Liver (tissue), 9 donors: ENCODE measurements around the gene AKR1C1. TPM values are rescaled to one million over a fixed set of nuclear protein-coding genes. Genes with fewer than 3 reads are reported as not detected.
"Not testable (repeated sequence)": the region's sequence is repeated elsewhere in the genome, so short reads cannot be mapped to it uniquely, and the experiment has no call there.

Experiments
- DNase-seq: peaks from one replicate; pipeline ENCODE4 v3.0.0-alpha.2; 2017; ENCODE audit warnings: low spot score
- H3K27ac ChIP-seq, 2 donors: one replicate each; pipeline ENCODE4 v1.7.0; 2013; ENCODE audit warnings: inconsistent platforms in 2 of 2, low read length in 2 of 2, control low read depth in 1 of 2, low read depth in 1 of 2, mild to moderate bottlenecking in 1 of 2
- H3K27me3 ChIP-seq, 4 donors: one replicate each; pipeline versions ENCODE4 v1.6.1 to v1.7.0; 2013; ENCODE audit warnings: low read length in 3 of 4, inconsistent platforms in 1 of 4, mild to moderate bottlenecking in 1 of 4, moderate library complexity in 1 of 4; ENCODE audit not compliant: control insufficient read depth in 4 of 4, insufficient read depth in 4 of 4
- H3K36me3 ChIP-seq, 4 donors: one replicate each; pipeline versions ENCODE4 v1.6.1 to v1.7.0; 2013; ENCODE audit warnings: low read length in 3 of 4, mild to moderate bottlenecking in 3 of 4, low read depth in 1 of 4, moderate library complexity in 1 of 4; ENCODE audit not compliant: control insufficient read depth in 4 of 4, insufficient read depth in 3 of 4
- H3K4me1 ChIP-seq, 4 donors: one replicate each; pipeline versions ENCODE4 v1.6.1 to v1.7.0; 2013; ENCODE audit warnings: low read length in 3 of 4, mild to moderate bottlenecking in 3 of 4, moderate library complexity in 1 of 4; ENCODE audit not compliant: control insufficient read depth in 4 of 4, insufficient read depth in 4 of 4
- H3K4me3 ChIP-seq, 3 donors: one replicate each; pipeline versions ENCODE4 v1.6.1 to v1.7.0; 2013; ENCODE audit warnings: low read length in 3 of 3, control low read depth in 1 of 3, low read depth in 1 of 3, mild to moderate bottlenecking in 1 of 3
- H3K9ac ChIP-seq, 2 donors: one replicate each; pipeline ENCODE4 v1.7.0; 2013; ENCODE audit warnings: low read length in 2 of 2, mild to moderate bottlenecking in 2 of 2, moderate library complexity in 2 of 2, control low read depth in 1 of 2, low read depth in 1 of 2
- H3K9me3 ChIP-seq, 4 donors: one replicate each; pipeline versions ENCODE4 v1.6.1 to v1.7.0; 2013; ENCODE audit warnings: low read length in 3 of 4; ENCODE audit not compliant: control insufficient read depth in 4 of 4
- ATF3 ChIP-seq: IDR thresholded peaks from 2 replicates; pipeline ENCODE4 v1.6.1; 2016; ENCODE audit warnings: antibody characterized with exemption
- CTCF ChIP-seq: fragments of 150-350 bp; IDR thresholded peaks from 2 replicates; pipeline ENCODE4 v1.5.1; 2017; ENCODE audit warnings: improper control_type of control experiment, low read depth, low read length; ENCODE audit not compliant: missing input control
- FOXA1 ChIP-seq: IDR thresholded peaks from 2 replicates; pipeline ENCODE4 v1.6.1; 2016; ENCODE audit warnings: antibody characterized with exemption
- HNF4A ChIP-seq, 2 donors: conservative IDR thresholded peaks; 2 replicates each; pipeline ENCODE4 v1.6.1; 2016; ENCODE audit warnings: antibody characterized with exemption in 2 of 2, mild to moderate bottlenecking in 2 of 2
- JUND ChIP-seq, 2 donors: IDR thresholded peaks; 2 replicates each; pipeline ENCODE4 v1.6.1; 2016; ENCODE audit warnings: antibody characterized with exemption in 2 of 2
- MAX ChIP-seq: IDR thresholded peaks from 2 replicates; pipeline ENCODE4 v1.6.1; 2016; ENCODE audit warnings: antibody characterized with exemption
- RAD21 ChIP-seq, 2 donors: IDR thresholded peaks; 2 replicates each; pipeline ENCODE4 v1.6.1; 2016; ENCODE audit warnings: antibody characterized with exemption in 2 of 2, mild to moderate bottlenecking in 2 of 2
- REST ChIP-seq: IDR thresholded peaks from 2 replicates; pipeline ENCODE4 v1.6.1; 2016; ENCODE audit warnings: antibody characterized with exemption, mild to moderate bottlenecking
- RXRA ChIP-seq, 2 donors: IDR thresholded peaks; 2 replicates each; pipeline ENCODE4 v1.6.1; 2017 to 2018; ENCODE audit warnings: antibody characterized with exemption in 2 of 2, mild to moderate bottlenecking in 1 of 2
- SP1 ChIP-seq: IDR thresholded peaks from 2 replicates; pipeline ENCODE4 v1.6.1; 2018; ENCODE audit warnings: antibody characterized with exemption, mild to moderate bottlenecking
- TAF1 ChIP-seq: conservative IDR thresholded peaks from 2 replicates; pipeline ENCODE4 v1.6.1; 2016; ENCODE audit warnings: antibody characterized with exemption, mild to moderate bottlenecking
- YY1 ChIP-seq: IDR thresholded peaks from 2 replicates; pipeline ENCODE4 v1.6.1; 2016; ENCODE audit warnings: antibody characterized with exemption, mild to moderate bottlenecking
- WGBS: extraction: QIAGEN DNeasy Blood & Tissue Kit; methylation state at CpG from one replicate; pipeline ENCODE4 v1.1.7; 2013; 5-methylcytosine and 5-hydroxymethylcytosine counted together
- polyA plus RNA-seq, 2 donors: library from polyadenylated mRNA; stranded (reverse) in 1 of 2; unstranded in 1 of 2; fragments of 200-250 nt in 1 of 2; fragments of >200 nt in 1 of 2; fragmentation: Nextera tagmentation in 1 of 2; extraction: Ambion mirVana in 1 of 2; gene quantifications; one replicate each; pipeline versions ENCODE4 v1.2.1 to v1.2.3, GENCODE V29; 2013 to 2015
- total RNA-seq, 2 donors: library from RNA; depleted of rRNA; stranded (reverse); fragments of >200 nt; gene quantifications; one replicate each; pipeline ENCODE4 v1.2.3, GENCODE V29; 2014
- donor health status: healthy.
- donor health status: healthy.
- donor health status: healthy.
- donor health status: healthy.
- donor health status: healthy.

The AKR1C1 gene
- total and polyA plus RNA-seq, 4 donors: 128 to 540 (median 145) TPM

- Histone ChIP-seq H3K27ac (peak overlapping the region; percentile 60 to 80), H3K4me1 (peaks cover 8 to 49% (median 31%) of the 10 kb centered on the region in 4 donors), H3K4me3 (no peak overlapping the region), H3K36me3 (no peaks in the 10 kb centered on the region), H3K9me3 (no peaks in the 10 kb centered on the region), H3K9ac (no peak overlapping the region), H3K27me3 (no peaks in the 10 kb centered on the region)
- 64% methylated on average over 5 of the region's 5 CpGs for WGBS
- DNase-seq: no peak
- TF ChIP-seq ATF3 (no peak), HNF4A (conservative IDR thresholded peaks at IDR 0.05) (peak in 1 of 2 donors; percentile 66), FOXA1 (no peak), JUND (IDR thresholded peaks at IDR 0.05) (peak in 1 of 2 donors; percentile 46), RAD21 (IDR thresholded peaks at IDR 0.05) (peak in 1 of 2 donors; percentile 26), YY1 (peak; percentile 48), REST (peak; percentile 30), TAF1 (no peak), CTCF (no peak), SP1 (no peak), RXRA (IDR thresholded peaks at IDR 0.05) (peak in 1 of 2 donors; percentile 74)
Observed at GRCh38 chr10:4941540-4942330, 21.5 kb upstream of the AKR1C1 start.

- not testable (repeated sequence) for DNase-seq, H3K9me3 ChIP-seq, H3K36me3 ChIP-seq, H3K4me3 ChIP-seq, H3K27me3 ChIP-seq
- WGBS: 29% methylated on average over 2 of the region's 2 CpGs
- peaks cover 8 to 53% (median 34%) of the 10 kb centered on the region in 4 donors for H3K4me1 ChIP-seq
- H3K9ac ChIP-seq: peak overlapping the region in 1 of 2 donors; percentile 65
- peak; percentile 61 to 69 for TF ChIP-seq RAD21 (IDR thresholded peaks at IDR 0.05)
- TF ChIP-seq SP1: peak; percentile 45
- peak; percentile 24 to 67 for TF ChIP-seq RXRA (IDR thresholded peaks at IDR 0.05)
- TF ChIP-seq YY1: peak; percentile 49
- peak; percentile 55 for TF ChIP-seq MAX
- peak; percentile 26 for TF ChIP-seq CTCF
- H3K27ac ChIP-seq: peak overlapping the region; percentile 70 to 80
Observed at GRCh38 chr10:4942931-4943330, 20.3 kb upstream of the AKR1C1 start.

- not testable (repeated sequence) for H3K36me3 ChIP-seq, H3K9me3 ChIP-seq, H3K27me3 ChIP-seq, H3K4me3 ChIP-seq, DNase-seq
- H3K9ac ChIP-seq: peak overlapping the region in 1 of 2 donors; percentile 64
- H3K27ac ChIP-seq: peak overlapping the region; percentile 70 to 80
- H3K4me1 ChIP-seq: peaks cover 9 to 57% (median 38%) of the 10 kb centered on the region in 4 donors
Observed at GRCh38 chr10:4943416-4943815, 19.8 kb upstream of the AKR1C1 start.
